HG02763 (cell line): ENCODE results near the gene C14orf119.

Experiments used
- ATAC-seq: cut with Tn5 transposase; IDR thresholded peaks from one replicate; pipeline ENCODE4 v1.9.1; 2021; ENCODE audit warnings: mild to moderate bottlenecking, moderate library complexity; ENCODE audit not compliant: unreplicated experiment

C14orf119 gene

GRCh38 chr14:23124337-23124954 is 29.1 kb downstream of the C14orf119 start:
- ATAC-seq = no peak

DNA sequence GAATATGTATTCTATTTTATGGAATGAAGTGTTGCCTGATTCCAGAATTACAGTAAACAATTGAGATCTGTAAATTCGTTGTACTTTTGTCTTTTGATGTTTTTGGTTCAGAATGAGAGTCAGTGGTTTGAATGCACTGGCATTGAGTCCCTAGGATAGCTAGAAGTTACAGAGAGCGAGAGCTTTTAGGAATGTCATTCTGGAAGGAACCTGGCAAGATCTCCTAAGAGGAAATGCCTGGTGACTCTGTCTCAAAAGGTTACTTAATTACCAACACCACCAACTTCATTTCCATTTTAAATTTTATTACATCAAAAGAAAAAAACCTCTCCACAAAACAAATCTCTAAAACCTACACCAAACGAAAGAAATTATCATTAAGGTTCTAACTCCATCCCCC is 29.7 kb downstream of the C14orf119 start:
- no peak for ATAC-seq

- ATAC-seq = no peak
These were observed 30.7 kb downstream of the C14orf119 start for GRCh38 chr14:23125933-23126524.

GRCh38 chr14:23126548-23127278 is 31.4 kb downstream of the C14orf119 start:
- ATAC-seq = no peak

- ATAC-seq = no peak
These were observed 32.6 kb downstream of the C14orf119 start for GRCh38 chr14:23127861-23128260.

DNA sequence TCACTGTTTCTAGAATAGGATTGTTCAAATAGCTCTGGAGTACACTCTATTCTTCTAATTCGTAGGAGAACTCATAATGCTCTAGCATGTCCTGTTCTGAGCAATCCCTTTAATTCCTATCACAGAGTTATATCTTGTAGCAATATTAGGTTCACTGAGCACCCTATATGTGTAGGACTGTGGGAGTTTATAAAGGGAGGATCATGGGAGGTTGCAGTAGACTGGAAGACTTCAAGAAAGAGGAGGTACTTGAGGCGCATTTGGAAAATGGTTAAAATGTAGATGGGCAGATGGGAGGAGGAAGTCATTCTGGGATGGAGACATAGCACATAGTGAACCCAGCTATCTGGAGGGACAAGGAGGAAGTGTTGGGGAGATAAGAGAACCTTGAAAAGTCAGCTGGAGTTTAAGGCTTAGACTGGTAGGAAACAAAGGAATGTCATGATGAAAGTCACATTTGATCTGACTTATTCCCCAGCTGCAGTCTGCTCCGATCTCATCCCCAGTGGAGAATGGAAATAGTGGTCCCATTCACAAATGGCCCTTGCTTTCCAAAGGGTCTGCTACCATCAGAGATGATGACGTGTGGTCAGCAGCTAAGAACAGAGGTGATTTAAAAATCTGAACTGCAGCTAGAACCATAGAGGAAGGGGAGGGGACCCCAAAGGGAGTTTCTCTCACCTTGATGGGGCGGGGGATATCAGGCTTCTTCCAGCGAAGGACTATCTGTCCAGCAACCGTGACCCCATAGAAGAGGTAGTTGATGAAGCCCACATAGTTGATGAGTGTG is 33.9 kb downstream of the C14orf119 start:
- ATAC-seq = no peak

- ATAC-seq = no peak
These were observed 34.5 kb downstream of the C14orf119 start for GRCh38 chr14:23129759-23130316.

- ATAC-seq = no peak
These were observed 35.6 kb downstream of the C14orf119 start for GRCh38 chr14:23130871-23131270.

DNA sequence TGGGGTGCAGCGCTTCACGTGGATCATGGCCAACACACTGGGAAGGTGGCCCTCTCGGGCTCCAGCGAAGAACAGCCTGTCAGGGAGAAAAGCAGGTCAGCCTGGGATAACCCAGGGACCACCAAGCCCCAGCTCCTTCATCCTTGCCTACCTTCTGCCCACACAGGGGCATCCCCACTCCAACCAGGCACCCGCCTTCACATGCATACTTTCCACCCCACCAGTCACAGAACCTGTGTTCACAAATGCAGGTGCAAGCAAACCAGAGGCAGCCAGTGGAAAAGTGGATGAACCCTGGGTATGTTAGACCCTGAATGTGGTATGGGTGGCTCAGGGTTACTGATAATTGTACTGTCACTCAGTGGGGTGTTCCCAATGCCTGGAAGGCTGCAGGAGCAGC is 36.2 kb downstream of the C14orf119 start:
- no peak for ATAC-seq

DNA sequence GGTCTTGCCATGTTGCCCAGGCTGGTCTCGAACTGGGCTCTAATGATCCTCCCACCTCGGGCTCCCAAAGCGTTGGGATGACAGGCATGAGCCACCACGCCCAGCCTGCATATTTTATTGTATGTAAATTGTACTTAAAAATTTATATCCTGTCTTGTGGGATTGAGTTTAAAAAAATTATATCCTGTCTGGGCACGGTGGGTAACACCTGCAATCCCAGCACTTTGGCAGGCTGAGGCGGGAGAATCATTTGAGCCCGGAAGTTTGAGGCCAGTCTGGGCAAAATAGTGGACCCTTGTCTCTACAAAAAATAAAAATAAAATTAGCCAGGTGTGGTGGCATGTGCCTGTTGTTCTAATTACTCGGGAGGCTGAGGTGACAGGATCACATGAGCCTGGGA is 37.7 kb downstream of the C14orf119 start:
- no peak for ATAC-seq

- ATAC-seq = no peak
These were observed 41.3 kb downstream of the C14orf119 start for GRCh38 chr14:23136566-23137133.

- no peak for ATAC-seq
These were observed 42.0 kb downstream of the C14orf119 start for GRCh38 chr14:23137192-23137812.

- ATAC-seq = no peak
These were observed 42.7 kb downstream of the C14orf119 start for GRCh38 chr14:23137813-23138535.

GRCh38 chr14:23139874-23140273 is 44.6 kb downstream of the C14orf119 start:
- no peak for ATAC-seq

GRCh38 chr14:23140371-23140770 is 45.1 kb downstream of the C14orf119 start:
- ATAC-seq = no peak

DNA sequence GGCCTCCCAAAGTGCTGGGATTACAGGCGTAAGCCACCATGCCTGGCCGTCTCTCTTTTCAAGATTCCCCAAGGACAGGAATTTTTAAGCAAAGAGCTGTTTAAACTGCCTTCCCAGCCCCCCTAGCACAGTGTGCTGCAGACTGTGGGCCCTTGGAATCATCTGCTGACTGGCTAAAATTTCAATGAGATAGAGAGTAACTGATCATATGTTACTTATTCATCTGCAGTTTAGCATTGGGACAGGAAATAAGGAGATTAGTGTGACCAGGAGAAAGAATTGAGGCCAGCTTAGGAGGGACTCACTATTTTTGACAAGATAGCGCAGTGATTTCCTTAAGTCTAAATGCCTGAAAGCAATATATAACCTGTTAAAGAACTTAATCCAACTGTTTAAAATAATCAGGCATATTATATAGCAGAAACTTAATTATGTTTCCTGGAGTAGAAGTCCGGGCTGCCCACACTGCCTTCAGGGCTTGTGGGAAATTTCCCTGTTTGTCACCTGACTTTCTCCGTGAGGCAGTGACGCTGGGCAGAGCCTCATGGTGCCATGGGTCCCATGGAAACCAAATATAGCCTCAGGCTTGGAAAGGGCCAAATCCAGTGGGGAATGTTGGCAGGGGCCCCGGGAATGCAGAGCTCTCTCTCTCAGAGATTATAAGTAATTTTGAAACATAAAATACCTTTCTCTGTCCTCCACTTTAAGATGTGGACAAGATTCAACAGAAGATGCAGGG is 46.6 kb downstream of the C14orf119 start:
- no peak for ATAC-seq

GRCh38 chr14:23142826-23143225 is 47.5 kb downstream of the C14orf119 start:
- ATAC-seq = no peak

- ATAC-seq = no peak
These were observed 48.6 kb downstream of the C14orf119 start for GRCh38 chr14:23143911-23144310.

DNA sequence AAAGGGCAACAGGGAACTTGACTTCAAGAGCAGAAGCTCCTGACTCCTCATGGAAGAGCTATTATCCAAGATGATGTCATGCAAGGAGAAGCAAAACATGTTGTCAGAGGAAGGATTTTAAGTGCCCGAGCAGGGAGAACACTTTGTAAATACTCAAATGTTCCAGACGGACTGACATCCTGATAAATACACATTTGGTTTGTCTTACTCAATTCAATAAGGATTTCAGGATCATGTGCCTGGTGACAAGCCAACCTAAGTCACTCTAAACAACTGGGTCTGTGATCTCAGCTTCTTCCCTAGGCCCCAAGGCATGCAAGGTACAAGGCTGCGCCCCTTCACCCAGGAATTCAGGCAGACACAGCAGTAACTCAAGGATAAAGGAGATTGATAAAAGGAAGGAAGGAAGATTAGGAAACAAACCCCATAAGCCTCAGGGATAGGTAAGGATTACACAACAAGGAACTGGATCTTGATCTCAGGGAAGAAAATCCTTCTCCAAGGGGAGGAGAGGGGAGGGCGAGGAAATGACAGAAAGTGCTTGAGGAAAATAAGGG is 50.6 kb downstream of the C14orf119 start:
- ATAC-seq = no peak
